GM19193 (cell line): ENCODE data around the gene KIF5A.

Source experiments
- POLR2A ChIP-seq: IDR thresholded peaks from 4 replicates; pipeline ENCODE4 v1.6.1; 2011; ENCODE audit not compliant: insufficient read depth, insufficient read length; ENCODE audit errors: extremely low read depth

The KIF5A gene

DNA sequence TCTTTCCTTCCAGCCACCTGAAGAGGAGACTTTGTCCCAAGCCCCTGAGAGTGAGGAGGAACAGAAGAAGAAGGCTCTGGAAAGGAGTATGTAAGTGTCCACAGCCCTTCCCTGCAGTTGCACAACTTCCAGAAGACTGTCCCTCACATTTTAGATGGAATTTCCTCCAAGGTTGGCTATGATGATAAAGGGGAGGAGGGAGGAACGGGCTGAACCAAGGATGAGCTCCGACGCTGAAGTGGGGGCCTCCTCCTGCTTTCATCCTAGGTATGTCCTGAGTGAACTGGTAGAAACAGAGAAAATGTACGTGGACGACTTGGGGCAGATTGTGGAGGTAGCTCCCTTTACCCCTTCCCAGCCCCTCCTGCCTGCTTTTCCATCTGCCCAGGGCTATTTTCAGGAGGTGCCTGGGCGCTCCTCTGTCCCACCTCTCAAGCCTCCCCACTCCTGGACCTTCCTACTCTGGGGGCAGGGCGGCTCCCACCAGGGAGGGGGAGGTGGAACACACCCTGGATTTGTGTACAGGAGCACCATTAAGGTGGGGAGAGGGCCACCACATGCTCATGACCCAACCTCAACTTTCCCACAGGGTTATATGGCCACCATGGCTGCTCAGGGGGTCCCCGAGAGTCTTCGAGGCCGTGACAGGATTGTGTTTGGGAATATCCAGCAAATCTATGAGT lies 63.7 kb downstream of the KIF5A start:
- no peak for TF ChIP-seq POLR2A

GRCh38 chr12:57614178-57614947 lies 64.5 kb downstream of the KIF5A start:
- no peak for TF ChIP-seq POLR2A

DNA sequence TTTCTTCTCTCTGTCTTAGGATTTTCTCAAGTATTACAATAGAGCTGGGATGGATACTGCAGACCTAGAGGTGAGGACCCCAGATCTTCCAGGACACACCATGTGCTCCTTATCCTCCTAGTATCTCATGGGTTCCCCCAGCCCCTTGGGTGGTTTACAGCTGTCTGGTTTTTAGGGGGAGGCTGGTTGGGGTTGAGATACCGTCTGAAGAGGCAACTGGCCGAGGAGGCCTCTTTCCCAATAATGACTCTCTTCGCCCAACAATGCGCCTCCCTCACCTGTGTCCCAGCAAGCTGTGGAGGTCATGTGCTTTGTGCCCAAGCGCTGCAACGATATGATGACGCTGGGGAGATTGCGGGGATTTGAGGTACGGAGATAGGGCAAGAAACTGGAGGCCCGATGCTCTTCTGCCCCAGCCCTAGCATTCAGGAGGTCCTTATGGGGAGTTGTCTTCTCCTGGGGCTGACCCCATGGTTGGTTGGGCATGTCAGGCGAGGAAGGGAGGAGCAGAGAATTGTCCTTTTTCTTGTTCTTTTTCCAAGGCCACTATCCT lies 65.2 kb downstream of the KIF5A start:
- TF ChIP-seq POLR2A: no peak

GRCh38 chr12:57615637-57616036 lies 65.8 kb downstream of the KIF5A start:
- no peak for TF ChIP-seq POLR2A

DNA sequence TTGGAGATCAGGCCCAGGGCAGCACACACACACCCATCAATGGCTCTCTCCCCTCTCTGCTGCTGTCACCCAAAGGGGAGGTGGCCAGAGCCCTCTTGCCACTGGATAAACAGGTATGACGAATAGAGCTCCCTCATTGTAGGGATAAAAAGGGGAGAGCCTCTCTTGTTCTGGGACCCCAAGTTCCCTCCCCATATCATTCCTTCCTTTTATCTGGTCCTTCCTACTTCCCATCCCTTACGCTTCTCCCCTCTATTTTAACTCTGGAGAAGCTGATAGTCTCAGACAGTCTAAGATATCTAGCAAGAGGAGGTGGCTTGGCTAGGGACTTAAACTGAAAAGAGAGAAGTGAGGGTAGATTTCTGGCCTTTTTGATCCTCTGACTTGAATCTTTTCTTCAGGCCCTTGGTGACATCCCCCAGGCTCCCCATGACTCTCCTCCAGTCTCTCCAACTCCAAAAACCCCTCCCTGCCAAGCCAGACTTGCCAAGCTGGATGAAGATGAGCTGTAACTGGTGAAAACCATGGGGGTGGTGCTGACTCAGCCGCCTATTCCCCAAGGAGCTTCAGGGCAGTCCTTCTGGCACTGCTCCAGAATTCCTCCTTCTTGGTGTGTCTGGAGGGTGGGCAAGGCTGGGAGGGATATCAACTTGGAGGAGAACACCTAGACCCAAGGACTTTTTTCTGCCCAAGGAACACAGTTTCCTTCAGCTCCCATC lies 66.7 kb downstream of the KIF5A start:
- no peak for TF ChIP-seq POLR2A

- no peak for TF ChIP-seq POLR2A
These were observed 68.1 kb downstream of the KIF5A start for GRCh38 chr12:57617942-57618341.

- no peak for TF ChIP-seq POLR2A
These were observed 69.2 kb downstream of the KIF5A start for GRCh38 chr12:57618966-57619433.

GRCh38 chr12:57619434-57620244 lies 69.8 kb downstream of the KIF5A start:
- TF ChIP-seq POLR2A: no peak

- no peak for TF ChIP-seq POLR2A
These were observed 70.5 kb downstream of the KIF5A start for GRCh38 chr12:57620245-57620935.

DNA sequence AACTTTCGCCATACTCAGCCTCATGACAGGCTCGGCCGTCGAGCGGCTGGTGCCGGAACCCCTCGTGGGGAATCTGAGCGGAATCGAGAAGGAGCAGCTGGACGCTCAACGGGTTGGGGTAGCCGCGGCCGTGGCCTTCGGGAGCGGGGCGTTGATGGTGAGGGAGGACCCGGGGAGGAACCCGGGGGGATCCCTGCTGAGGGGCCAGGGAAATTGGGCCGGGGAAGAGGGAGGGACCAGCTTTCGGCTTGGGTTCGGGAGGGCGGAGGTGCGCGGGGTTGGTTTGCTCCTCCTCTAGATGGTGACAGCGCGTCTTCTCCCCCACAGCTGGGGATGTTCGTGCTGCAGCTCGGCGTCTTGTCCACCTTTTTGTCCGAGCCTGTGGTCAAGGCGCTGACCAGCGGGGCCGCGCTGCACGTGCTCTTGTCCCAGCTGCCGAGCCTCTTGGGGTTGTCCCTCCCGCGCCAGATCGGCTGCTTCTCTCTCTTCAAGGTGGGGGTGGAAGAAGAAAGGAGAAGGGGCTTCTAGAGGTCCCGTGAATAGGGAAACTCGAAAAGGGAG lies 71.2 kb downstream of the KIF5A start:
- TF ChIP-seq POLR2A: no peak

DNA sequence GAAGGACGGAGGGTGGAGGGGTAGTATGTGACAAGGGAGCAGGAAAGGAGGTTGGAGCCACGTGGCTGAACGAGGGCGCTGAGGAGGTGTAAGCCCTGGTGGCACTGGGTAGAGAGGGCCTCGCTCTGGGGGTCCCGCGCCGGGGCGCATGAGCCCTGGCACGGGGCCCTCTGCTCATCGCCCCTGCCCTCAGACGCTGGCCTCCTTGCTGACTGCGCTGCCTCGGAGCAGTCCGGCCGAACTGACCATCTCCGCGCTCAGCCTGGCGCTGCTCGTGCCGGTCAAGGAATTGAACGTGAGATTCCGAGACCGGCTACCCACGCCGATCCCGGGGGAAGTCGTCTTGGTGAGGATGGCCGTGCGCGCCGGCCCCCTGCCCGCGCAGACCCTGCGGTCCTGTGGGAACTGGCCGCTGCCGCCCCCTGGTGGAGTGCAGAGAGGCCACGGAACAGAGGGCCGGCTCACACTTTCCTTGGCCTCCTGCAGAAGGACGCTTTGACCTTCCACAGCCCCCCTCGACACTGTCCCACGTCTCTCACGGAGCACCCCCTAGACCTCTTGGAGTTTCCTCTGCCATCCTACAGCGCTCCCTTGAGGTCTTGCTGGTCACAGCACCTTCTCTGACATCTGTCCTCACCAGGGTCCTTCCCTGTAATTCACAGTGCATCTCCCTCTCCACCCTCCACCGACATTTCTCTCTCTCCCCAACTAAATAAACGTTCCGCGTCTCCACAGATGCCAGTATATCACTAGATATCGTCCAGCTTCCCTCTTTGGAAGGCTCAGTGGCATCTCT lies 71.9 kb downstream of the KIF5A start:
- no peak for TF ChIP-seq POLR2A

- TF ChIP-seq POLR2A: no peak
These were observed 72.7 kb downstream of the KIF5A start for GRCh38 chr12:57622293-57623245.
